ENCODE measurements around the gene AFAP1L1. TPM values are rescaled to one million over a fixed set of nuclear protein-coding genes. Genes with fewer than 3 reads are reported as not detected.
"Not testable (repeated sequence)": the region's sequence is repeated elsewhere in the genome, so short reads cannot be mapped to it uniquely, and the experiment has no call there.

AFAP1L1 gene
- polyA plus RNA-seq, 3 donors, result 19.4 to 22.1 (median 21.0) TPM

- DNase-seq, result no peak
Observed at GRCh38 chr5:149257889-149258705, 13.6 kb upstream of the AFAP1L1 start.

DNA sequence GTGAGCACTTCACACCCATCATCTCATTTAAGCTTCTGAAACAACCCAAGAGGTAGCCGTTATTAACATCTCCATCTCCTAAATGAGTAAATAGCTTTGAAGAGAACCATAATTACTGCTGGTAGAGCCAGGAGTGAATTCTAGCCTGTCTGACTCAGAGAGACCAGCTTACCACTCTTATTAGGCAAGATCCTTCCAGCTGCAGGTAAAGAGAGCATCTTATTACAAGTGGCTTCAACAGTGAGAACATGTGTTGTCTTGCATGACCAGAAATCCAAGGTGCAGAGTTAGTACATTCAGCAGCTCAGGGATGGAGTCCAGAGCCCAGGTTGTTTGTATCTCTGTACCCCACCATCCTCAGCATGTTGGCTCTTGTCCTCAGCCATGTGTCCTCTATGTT, 10.9 kb upstream of the AFAP1L1 start:
- DNase-seq, result no peak

GRCh38 chr5:149261246-149261645, 10.4 kb upstream of the AFAP1L1 start:
- DNase-seq, result no peak

DNA sequence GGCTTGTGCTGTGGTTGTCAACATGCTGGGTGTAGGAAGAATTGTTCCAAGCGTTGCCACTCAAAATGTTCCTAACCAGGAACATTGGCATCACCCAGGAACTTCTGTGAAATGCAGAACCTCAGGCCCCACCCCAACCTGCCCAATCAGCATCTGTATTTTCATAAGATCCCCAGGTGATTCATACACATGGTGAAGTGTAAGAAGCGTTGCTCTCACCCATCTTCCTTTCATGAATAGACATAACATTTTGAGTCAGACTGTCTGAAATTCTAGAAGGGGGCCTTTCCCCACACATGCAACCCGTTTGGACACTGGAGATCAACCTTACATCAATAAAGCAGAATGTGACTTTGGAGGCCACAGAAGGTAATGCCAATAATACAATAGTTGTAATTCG, 9.3 kb upstream of the AFAP1L1 start:
- no peak for DNase-seq

GRCh38 chr5:149264439-149265067, 7.1 kb upstream of the AFAP1L1 start:
- DNase-seq, result no peak

DNA sequence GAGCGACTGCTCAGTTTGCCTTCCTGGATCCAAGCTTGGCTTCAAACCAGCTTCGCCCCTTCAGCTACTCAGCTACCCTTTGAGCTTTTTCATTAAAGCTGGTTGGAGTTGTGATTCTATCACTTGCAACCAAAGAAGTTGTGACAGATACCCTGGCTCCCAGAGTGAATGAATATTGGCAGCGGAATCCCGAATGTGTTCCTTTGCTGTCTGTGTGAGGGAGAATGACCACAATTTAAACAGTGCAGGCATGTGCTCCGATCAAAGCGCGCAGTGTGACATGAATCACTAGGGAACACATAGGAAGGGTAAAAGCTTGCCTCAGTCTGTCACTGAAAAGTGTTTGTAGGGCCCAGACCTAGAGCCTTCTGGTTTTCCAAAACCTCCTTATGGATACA, 6.6 kb upstream of the AFAP1L1 start:
- no peak for DNase-seq

DNA sequence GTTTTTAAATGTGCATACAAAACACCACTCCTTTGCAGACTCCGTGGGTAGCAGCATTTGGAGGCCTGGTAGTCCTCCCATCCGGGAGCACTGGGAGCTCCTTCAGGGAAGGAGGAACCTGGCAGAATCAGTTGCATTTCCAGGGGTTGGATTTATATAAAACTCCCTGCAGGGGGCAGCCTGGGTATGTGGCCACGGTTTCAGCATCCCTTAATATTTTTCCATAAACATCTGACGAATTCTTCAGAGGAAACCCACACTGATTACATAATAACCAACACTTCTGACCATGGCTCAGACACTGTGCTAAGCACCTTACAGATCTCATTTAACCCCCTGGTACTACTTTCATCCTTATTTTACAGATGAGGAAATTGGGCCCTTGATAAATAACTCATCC, 6.1 kb upstream of the AFAP1L1 start:
- no peak for DNase-seq

DNA sequence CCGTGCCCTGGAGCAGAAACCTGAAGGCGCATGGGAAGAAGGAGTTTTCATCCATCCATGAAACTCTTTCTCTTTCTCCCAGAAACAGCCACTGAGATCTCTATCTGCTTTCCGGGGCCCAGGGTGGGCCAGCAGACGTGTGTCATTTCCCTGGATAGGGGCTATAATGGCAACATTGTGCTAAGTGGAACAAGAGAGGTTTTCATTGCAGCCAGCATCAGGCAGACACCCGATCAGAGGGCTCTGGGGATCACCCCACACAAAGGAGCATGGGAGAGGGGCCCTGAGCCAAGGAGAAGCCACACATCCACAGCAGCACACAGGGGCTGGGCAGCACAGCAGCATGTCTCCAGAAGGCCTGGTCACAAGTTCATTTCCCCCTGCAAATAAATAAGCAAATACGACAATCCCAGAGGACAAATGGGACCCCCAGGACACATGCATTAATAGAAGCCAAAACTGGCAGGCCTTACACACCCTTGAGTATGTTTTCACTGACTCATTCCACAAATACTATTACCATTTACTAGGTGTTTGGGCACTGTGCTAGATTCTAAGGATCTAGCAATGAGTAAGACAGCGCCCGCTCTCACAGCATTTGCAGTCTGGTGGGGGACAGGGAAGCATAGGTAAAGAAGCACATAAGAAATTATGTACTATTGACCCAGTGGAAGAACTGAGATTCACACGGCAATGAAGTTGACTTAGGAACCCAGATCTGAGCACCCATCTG, 4.3 kb upstream of the AFAP1L1 start:
- DNase-seq, result no peak

DNA sequence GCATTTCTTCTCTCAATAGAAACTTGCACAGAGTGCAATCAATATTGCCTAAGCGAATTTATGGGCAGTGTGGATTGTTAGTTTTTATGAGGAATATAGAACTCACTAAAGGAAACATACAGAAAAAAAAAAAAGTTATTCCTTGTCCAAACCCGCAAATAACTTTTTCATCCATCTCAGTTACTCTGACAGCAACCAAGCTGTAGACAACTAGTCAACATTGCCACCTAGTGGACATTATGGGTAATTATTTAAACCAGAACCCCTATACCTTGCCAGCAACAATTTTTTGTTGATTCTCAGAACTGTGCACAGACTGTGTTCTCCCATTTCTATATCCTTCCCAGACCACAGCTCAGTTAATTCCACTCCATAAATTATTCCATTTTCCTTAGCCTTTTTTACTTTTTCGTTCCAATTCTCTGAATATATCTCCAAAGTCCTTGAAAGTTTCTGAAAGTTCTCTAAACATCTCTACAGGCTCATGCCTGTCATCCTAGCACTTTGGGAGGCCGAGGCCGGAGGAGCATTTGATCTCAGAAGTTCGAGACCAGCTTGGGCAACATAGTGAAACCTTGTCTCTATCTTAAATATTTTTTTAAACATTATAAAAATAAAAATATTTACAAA, 2.6 kb upstream of the AFAP1L1 start:
- no peak for DNase-seq

DNA sequence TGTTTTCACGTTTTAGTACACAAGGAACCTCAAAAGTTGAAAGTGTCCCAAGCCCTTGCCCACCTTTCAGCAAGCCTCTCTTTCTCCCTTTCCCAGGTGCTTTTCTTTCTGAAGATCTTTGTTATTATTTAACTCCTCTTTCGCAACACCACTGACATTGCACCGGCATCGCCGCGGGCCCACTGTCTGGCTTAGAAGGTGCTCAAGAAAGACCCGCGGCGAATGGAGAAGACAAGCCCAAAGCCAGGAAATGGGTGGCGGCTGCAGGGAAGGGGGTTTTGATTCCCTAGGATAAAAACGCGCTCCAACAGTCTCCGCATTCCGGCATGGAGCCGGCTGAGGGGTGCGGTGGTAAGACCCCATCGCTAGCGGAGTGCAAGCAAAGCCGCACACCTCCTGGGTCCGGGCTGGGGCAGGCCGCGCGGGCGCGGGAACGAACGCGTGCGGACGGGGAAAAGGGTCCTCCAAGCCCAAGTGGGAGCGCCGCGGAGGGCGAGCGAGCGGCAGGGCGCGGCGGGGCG, 404 bp upstream of the AFAP1L1 start:
- DNase-seq, result no peak

GRCh38 chr5:149272781-149273180, 1.1 kb downstream of the AFAP1L1 start:
- DNase-seq, result not testable (repeated sequence)

DNA sequence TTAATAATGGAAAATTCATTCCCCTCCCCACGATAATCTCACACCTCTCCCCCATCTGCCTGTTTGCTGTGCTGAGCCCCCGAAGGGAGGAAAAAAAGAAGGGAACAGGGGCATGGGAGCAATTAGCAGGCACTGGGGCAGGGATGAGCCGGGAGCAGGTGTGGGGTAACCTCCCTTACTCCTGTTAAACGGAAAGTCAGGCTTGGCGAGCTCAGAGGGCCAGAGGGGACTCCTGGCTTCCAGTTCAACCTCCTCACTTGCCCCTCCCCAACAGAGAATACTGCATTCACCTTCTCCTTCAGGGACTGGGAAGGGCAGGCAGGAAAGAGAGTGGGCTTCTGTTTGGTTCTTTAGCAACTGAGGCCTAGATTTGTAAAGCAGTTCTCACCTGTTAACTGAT, 1.6 kb downstream of the AFAP1L1 start:
- no peak for DNase-seq

DNA sequence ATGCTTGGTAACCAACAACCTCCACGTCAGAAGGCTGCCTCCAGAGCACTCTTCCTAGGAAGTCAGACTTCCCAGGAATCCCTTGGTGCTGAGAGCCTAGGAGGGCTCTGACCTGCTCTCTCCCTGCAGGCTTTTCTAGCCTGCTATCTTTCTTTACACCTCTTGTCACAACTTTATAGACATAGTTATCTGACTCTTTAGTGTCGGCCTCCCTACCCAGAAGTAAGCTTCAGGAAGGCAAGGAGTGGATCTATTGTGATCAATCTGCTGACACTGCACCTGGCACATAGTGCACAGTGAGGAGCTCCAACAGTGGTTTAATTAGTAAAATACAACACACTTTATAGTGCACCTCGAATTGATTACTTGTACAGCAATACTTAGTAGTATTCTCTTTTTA, 2.3 kb downstream of the AFAP1L1 start:
- no peak for DNase-seq

- DNase-seq, result no peak
Observed at GRCh38 chr5:149274939-149275338, 3.3 kb downstream of the AFAP1L1 start.

DNA sequence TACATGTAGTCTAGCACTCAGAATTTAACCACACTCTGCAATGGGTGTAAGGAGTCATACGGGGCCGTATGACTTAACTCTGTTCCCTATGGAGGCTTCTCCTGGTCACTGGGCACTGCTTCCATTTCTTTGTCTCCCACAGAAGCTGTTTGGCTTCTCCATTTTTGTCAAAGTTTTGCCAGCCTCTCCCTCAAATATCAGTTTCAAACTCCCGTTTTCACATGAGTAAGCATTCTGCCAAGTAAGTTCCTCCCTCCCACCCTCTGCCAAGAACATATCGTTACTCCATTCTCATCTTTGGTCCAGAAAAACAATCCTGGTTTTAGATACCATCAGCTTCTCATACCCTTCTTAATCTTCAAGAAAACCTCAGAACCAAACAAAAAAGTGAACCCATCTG, 6.1 kb downstream of the AFAP1L1 start:
- DNase-seq, result no peak

GRCh38 chr5:149278451-149279210, 7.0 kb downstream of the AFAP1L1 start:
- no peak for DNase-seq

DNA sequence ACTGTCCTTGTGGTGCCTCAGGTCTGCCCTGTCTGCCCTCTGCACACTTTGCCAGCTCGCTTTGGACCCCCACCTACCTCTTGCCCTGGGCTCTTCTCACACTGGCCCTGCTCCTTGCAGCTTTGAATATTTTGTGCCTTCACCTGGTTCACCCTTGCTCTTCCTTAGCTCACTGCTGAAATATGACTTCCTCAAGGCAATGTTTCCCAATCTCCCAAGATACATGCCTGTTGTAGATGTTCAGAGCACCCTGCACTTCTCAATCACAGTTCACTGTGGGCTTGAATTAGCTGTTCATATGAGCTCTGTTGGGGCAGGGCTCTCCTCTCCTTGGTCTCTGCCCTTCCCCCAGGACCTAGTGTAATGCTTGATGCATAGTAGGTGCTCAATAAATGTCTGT, 8.0 kb downstream of the AFAP1L1 start:
- DNase-seq, result no peak

GRCh38 chr5:149280124-149280523, 8.5 kb downstream of the AFAP1L1 start:
- DNase-seq, result no peak

GRCh38 chr5:149280802-149281201, 9.1 kb downstream of the AFAP1L1 start:
- DNase-seq, result no peak

GRCh38 chr5:149282027-149282965, 10.6 kb downstream of the AFAP1L1 start:
- DNase-seq, result no peak
